GM18507 (cell line): Measurements from ENCODE around the gene FXYD7.
A peak's percentile ranks its signal among the peaks of the same experiment; 100 is the strongest.

Experiments used
- DNase-seq: peaks from one replicate; pipeline ENCODE4 v3.0.0; 2011; ENCODE audit warnings: low read depth; ENCODE audit not compliant: insufficient read length; ENCODE audit errors: extremely low spot score
- FAIRE-seq: peaks from 2 replicates; lab custom pipeline; 2011; peaks lifted over from hg19 to GRCh38; lab: Jason Lieb, UNC

FXYD7 gene

DNA sequence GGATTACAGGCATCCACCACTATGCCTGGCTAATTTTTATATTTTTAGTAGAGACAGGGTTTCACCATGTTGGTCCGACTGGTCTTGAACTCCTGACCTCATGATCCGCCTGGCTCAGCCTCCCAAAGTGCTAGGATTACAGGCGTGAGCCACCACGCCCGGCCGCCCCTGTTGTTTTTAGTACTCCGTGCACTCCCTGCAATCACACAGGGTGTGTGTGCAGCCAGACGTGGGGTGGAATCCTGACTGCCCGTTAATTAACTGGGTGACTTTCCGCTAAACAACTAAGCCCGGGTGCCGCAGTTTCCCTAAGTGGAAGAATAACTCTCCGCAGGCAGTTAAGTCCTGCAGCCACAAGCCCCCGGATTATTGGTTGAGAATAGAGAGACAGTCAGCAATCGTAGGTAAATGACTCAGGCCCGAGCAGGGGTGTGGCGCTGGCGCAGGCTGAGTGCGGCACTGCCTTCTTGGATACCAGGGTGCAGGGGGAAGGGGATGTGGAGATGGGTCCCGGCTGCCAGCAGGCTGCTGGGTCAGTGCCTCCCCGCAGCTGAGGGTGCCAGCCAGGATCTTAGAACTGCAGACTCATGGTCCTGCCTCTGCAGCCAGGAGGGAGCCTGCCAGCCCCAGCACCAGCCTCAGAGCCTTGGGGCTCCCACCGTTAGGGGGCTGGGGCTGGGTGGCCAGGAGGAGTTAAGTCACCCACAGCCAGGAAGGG is 33.5 kb upstream of the FXYD7 start:
- FAIRE-seq (no peak), DNase-seq (no peak)

DNA sequence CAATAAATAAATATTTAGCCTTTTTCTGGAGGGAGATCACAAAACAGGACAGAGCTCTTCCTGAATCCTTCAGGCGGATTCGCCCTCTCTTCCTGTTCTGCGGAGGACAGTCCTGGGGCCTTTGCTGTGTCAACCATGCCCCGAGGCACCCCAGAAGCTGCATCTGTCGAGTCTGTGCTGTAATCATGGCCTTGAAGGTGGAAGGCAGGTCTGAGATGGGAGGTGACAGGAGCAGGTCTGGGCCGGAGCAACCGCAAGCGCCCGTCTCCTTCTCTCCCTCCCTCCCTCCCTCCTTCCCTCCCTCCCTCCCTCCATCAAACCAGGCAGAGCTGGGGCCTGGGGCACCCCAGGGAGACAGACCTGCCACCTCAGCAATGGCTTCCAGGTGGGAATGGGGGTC is 32.1 kb upstream of the FXYD7 start:
- no peak for DNase-seq
- no peak for FAIRE-seq

DNA sequence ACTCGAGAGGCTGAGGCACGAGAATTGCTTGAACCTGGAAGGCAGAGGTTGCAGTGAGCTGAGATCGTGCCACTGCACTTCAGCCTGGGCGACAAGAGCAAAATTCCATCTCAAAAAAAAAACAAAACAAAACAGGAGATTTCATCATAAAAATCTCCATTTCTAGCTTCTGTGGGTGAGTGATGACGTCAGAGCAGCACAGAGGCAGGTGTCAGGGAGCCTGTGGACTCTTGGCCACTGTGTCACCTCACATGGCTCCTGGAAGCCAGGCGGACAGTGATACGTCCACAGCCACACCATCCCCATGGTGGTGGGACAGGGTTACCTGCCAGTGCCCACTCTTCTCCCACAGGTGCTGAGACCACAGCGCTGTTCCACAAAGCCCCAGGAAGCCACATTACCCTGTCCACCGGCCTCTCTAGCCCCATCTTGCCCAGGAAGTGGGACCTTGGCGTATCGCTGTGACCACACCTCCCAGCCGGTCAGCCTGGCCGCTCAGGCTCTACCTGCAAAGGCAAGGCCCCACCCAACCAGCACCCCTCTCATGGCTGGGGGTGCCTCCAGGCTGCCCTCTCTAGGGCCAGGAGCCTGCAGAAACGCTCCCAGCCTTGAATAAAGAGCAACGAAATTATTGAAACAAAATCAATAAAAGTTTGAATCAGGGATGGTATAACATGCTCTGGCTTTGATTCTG is 29.9 kb upstream of the FXYD7 start:
- DNase-seq (no peak), FAIRE-seq (no peak)

DNA sequence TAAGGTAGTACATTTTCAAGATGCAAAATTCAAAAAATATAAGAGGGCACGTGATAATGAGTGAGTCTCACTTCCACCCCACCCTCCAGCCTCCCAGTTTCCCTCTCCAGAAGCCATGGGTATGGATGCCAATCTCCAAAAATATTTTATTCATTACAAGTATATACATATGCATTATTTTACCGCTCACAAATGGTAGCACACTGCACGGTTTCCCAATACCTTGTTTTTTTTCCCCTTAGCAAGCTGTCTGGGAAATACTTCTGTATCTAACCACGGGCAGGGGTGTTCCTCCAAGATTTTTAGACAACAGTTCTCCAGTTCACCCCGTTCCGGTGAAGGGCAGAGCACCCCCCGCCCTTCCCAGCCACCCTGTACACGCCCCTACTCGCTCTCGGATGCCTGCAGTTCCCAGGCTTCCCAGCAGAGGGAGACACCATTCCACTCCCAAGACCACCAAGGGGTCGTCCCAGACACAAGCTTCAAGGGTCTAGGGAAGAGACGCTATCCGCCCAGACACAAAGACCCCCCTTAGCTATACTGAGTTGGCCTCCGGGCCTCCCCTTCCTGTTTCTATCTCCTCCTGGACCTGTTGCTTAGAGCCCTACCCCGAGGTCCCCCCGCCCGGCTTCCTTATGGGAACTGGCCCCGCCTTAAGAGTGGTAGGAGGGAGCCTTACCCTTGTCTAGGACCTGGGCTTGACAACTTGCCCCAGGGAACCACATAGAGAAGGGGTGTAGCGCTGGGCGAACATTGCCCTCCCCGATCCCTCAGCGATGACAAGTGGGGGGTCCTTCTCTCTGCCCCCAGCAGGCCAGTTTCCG is 28.5 kb upstream of the FXYD7 start:
- DNase-seq (peak; percentile 65), FAIRE-seq (peak; percentile 45)

DNA sequence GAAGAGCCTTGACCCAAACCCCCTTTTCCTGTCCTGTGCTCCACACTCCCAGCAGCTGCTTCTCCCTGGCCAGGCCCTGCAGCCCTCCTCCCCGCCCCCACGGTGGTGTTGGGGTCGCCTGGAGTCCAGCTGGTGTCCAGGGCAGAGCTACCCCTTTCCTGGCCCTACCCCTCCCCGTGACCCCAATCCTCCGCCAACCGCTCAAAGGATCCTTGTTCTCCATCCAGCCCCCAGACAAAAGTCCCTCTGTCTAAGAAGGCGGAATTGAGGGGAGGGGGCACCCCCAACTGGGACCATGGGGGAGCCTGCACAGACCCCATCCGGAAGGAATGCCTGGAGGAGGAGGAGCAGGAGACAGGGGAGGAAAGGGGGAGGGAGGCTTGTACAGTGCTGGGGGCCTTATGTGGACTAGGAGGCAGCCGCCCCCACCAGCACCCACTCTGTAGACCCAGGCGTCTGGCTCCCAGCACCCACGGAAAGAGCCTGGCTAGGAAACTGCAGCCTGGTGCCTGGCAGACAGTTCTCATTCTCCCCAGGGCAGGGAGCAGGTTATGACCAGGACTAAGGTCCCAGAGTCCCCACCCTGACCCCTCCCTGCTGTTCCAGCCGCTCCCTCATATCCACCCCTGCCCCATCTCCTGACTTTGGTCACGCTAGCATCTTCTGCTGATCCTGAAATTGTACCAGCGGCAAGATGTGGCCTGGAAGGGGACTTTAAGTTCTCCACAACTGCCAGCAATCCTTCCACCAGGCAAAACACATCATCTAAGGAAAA is 27.7 kb upstream of the FXYD7 start, which contains the start of gene FXYD3:
FXYD3 (plus strand) TSS at position 647 of the 775 bp plus-strand sequence. CDS start 3,554 bp downstream, outside the sequence.
- FAIRE-seq (no peak), DNase-seq (no peak)

DNA sequence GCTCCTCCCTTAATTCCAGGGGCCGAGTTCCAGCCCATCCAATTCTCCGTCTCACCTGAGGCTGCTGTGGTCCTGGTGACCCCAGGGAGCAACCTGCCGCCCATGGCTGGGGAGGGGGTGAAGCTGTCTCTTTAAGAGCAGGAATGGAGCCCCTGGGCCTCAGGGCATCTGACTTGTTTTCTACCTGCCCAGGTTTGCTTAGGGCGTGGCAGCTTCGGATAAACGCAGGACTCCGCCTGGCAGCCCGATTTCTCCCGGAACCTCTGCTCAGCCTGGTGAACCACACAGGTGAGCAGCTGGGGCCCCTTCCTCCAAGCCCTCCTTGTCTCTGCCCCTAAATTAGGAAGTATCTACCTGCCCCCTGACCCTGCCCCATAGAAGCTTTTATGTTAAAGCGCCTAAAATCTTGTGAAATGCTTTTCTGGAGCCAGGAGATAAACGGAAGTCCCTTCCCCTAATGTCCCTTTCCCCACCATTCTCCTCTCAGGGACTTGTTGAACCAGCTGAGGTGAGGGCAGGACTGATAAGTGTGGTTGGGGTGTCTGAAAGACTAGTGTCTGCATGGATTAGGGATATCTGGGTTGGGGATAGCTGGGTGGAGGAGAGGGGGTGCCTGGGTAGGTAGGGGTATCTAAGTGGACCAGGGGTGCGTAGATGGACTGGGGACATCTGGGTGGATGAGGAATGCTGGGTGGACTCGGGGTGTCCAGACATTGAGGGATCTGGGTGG is 26.8 kb upstream of the FXYD7 start:
- FAIRE-seq (no peak), DNase-seq (no peak)

DNA sequence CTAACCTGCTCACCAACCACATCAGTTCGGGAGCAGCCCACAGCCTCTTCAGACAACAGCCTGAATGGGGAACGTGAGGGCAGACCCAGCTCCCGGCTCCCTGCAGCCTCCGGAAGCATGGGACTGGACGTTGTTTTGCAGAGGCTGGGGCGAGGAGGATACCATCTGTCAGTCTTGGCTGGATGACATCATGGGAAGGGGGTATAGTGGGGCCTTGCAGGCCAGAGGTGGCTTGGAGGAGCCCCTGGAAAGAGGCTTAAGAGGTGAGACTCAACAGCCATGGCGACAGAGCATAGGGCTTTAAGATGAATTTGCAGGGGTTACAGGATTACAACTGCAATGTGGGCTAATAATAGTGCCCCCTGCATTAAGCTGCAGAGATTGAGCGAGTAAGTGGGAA is 25.9 kb upstream of the FXYD7 start:
- FAIRE-seq: no peak
- no peak for DNase-seq

DNA sequence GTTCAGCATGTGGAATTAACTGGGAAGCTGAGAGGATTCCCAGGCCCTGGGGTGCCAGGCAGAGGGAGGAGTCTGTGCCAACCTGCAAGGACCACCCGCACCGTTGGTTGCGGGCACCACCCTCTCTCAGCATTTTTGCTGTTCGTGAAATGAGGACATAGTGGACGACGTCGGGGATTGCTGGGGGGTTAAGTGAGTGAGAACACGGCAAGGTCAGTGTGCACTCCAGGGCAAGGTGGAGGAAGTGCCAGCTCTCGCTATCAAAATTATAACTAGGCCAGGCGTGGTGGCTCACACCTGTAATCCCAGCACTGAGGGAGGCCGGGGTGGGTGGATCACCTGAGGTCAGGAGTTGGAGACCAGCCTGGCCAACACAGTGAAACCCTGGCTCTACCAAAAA is 25.3 kb upstream of the FXYD7 start:
- no peak for FAIRE-seq
- no peak for DNase-seq

DNA sequence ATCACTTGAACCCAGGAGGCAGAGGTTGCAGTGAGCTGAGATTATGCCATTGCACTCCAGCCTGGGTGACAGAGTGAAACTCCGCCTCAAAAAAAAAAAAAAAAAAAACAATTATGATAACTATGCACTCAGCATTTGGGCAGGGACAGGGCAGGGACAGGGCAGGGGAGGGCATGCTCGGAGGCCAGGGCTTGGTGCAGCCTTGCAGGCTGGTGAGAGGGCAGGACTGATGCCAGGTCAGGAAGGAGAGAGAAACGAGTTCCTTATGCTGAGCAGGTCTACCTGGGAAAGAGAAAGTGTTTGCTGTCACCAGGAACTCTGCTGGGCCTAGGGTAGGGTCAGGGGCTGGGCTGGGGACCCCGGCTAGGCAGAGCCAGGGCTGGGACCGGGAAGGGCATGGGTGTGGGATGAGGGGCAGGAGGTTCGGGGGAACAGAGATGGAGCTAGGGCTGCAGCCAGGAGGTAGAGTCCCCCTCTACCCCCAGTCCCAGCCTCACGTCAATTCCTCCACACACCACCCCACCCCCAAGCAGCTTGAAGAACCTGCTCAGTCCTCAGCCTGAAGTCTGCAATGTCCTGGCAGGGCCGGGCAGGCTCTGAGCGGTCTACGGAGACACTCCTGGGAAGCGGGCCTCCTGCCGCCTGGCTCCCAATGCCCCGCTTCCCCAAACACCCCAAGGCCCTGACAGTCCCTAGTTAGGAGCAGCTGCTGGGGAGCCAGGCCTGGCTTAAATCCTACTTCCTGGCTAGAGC is 24.6 kb upstream of the FXYD7 start:
- FAIRE-seq (no peak), DNase-seq (no peak)

DNA sequence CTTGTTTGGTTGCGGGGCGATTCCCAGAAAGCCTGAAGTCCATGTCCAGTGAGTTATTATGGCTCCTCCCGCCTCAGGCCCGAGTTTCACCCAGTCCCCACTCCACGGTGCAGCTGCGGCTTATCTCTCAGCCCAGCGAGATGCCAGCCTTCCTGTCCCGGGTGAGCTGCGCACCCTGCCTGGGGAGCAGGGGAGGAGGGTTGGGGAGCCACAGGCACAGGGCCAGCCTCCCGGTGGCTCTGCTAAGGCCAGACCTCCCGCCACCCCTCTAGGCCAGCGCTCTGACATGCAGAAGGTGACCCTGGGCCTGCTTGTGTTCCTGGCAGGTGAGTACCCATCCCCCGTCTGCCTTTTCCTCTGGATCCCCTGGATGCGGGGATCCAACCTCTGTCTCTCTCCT is 24.0 kb upstream of the FXYD7 start:
- no peak for FAIRE-seq
- DNase-seq: no peak

DNA sequence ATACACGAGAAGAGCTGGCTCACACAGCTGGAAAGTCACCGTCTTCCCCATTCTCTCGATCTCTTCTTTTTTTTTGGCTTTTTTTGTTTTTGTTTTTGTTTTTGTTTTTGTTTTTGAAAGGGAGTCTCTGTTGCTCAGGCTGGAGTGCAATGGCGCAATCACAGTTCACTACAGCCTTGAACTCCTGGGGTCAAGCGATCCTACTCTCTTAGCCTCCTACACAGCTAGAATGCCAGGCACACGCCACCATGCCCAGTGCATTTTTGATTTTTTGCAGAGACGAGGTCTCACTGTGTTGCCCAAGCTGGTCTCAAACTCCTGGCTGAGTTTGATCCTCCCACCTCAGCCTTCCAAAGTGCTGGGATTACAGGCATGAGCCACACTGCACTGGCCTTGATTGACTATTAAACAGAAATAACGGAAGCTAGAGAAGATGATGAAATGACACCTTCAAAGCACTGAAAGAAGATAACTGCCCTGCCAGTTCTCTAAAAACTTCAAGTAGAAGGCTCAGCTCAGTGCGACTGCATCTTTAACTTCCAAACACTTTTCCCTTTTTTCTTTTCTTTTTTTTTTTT is 23.4 kb upstream of the FXYD7 start:
- DNase-seq: no peak
- no peak for FAIRE-seq

DNA sequence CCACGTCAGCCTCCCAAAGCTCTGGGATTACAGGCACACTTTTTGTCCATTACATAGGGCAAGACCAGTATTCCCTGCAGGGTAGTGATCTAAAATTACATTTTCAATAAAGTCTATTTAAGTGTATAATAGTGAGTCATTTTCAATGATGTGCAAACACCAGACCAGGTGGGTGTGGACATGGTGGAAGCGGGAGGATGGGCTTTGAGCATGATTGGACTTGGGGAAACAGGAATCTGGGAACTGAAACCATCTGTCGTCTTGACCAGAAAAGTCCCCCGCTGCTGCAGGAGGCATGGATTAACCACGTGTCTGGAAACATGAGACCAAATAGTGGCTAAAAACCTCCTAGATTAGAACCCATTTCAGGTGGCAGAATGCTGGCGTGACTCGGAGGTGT is 22.6 kb upstream of the FXYD7 start:
- FAIRE-seq (no peak), DNase-seq (no peak)

DNA sequence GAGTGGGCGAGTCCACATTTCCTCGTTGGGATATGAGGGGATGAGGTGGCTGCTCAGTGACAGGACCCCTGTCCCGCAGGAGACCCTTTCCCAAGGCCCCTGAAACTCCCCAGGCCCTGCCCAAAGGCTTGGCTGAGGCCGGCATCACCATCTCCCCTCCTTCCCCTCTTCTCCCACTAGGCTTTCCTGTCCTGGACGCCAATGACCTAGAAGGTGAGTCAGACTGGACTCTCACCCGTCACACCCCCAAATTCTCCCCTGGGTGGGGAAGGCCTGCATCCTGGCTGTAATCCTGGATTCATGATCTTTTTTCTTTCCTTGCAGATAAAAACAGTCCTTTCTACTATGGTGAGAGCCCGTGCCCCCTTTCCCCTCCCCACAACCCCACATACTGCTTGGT is 22.2 kb upstream of the FXYD7 start:
- no peak for DNase-seq
- no peak for FAIRE-seq

DNA sequence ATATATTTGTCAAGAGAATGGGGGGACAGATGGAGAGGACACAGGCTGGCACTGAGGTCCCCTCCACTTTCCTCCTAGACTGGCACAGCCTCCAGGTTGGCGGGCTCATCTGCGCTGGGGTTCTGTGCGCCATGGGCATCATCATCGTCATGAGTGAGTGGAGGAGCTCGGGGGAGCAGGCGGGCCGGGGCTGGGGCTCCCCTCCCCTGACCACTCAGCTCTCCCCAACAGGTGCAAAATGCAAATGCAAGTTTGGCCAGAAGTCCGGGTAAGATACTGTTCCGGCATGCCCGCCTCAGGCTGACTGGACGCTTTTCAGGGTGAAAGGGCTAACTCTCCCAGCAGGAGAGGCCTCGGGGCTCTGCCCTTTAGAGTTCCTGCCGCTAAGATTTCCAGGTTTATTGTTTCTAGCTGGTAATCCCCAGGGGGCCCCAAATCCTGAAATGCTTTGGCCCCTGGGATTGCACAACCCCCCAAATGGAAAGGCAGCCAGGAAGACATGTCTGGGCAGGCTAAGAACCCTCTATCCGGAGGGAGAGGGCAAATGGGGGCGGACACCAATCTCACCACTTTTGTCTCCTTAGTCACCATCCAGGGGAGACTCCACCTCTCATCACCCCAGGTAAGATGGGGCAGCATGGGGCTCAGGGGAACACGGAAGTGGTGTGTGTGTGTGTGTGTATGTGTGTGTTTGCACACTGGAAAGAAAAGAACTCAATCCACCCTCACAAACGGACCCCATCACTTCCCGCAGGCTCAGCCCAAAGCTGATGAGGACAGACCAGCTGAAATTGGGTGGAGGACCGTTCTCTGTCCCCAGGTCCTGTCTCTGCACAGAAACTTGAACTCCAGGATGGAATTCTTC is 20.1 kb upstream of the FXYD7 start:
- no peak for FAIRE-seq
- no peak for DNase-seq

DNA sequence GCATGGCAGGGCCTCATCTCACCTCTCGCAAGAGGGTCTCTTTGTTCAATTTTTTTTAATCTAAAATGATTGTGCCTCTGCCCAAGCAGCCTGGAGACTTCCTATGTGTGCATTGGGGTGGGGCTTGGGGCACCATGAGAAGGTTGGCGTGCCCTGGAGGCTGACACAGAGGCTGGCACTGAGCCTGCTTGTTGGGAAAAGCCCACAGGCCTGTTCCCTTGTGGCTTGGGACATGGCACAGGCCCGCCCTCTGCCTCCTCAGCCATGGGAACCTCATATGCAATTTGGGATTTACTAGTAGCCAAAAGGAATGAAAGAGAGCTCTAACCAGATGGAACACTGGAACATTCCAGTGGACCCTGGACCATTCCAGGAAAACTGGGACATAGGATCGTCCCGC is 19.5 kb upstream of the FXYD7 start:
- no peak for DNase-seq
- FAIRE-seq: no peak

DNA sequence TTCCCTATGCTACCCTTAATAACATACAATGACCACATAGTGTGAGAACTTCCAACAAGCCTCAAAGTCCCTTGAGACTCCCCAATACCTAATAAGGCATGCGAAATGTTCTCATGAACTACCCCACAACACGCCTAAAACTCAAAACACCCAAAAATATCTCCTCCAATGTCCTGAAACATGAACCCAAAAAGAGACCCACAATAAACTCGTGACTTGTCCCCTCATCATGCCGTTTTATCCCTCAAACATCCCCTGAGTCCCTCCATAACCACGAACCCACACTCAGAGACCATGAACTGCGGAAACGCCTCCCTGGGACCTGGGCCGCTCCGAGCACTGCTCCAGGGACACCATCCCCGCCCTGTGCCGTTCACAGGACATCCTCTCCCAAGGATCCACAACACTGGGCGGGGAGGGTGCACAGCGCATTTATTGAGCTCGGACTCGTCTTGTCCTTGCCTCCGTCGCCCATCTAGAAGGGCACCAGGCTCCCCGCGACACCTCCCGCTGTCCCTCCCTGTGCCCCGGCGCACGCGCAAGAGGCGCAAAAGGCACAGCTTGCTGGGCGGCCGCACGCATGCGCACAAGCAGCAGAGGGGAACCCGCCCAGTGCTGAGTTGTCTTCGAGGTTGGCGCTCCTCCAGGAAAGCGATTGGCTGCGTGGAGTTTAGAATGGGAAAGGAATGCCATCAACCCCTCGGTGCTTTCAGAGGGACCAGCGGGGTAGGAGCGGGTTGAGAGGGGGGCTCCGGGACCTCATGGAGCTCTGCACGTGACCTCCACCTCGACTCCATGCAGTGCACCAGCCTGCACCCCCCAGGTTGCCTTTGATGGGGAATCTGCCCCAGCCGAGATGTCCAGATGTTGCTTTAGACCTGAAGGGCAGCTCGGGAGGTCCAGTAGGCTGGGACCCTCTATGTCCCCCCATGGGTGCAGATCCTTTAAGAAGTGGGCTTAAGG is 18.7 kb upstream of the FXYD7 start:
- DNase-seq (peak; percentile 91), FAIRE-seq (peak; percentile 83)
